OCI-LY1 (cell line): ENCODE measurements around the gene EVI2A.

Experiments
- EZH2 ChIP-seq: fragments of 200-600 bp; sonication (generic), shearing (Covaris generic); IDR thresholded peaks from 2 replicates; pipeline ENCODE4 v1.8.0; 2017; ENCODE audit warnings: borderline replicate concordance, mixed run types, mild to moderate bottlenecking, antibody characterized with exemption, low read length, moderate library complexity, mixed read lengths
- TF ChIP-seq, protein P1 (sequence below): fragments of 200-600 bp; sonication (generic), shearing (Covaris generic); IDR thresholded peaks from 2 replicates; pipeline ENCODE4 v1.5.1; 2017; ENCODE audit warnings: mild to moderate bottlenecking, antibody characterized with exemption, low read length, moderate library complexity, mixed read lengths

DNA sequence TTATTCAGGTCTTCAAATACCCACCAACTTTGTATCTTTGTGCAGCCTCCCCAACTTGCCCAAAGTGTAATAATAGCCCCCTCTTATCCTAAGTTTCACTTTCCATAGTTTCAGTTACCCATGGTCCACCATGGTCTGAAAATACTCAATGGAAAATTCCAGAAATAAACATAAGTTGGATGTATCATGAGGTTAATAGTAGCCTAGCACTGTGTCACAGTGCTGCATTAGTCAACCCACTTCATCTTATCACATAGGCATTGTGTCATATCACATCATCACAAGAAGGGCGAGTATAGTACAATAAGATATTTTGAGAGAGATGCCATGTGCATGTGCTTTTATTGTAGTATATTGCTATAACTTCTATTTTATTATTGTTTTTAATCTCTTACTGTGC, 46.3 kb downstream of the EVI2A start:
- TF ChIP-seq EZH2: no peak
- TF ChIP-seq, protein P1, sequence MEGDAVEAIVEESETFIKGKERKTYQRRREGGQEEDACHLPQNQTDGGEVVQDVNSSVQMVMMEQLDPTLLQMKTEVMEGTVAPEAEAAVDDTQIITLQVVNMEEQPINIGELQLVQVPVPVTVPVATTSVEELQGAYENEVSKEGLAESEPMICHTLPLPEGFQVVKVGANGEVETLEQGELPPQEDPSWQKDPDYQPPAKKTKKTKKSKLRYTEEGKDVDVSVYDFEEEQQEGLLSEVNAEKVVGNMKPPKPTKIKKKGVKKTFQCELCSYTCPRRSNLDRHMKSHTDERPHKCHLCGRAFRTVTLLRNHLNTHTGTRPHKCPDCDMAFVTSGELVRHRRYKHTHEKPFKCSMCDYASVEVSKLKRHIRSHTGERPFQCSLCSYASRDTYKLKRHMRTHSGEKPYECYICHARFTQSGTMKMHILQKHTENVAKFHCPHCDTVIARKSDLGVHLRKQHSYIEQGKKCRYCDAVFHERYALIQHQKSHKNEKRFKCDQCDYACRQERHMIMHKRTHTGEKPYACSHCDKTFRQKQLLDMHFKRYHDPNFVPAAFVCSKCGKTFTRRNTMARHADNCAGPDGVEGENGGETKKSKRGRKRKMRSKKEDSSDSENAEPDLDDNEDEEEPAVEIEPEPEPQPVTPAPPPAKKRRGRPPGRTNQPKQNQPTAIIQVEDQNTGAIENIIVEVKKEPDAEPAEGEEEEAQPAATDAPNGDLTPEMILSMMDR: no peak
